ENCODE measurements around the gene NMBR. TPM values are rescaled to one million over a fixed set of nuclear protein-coding genes. Genes with fewer than 3 reads are reported as not detected.
A peak's percentile ranks its signal among the peaks of the same experiment; 100 is the strongest.
"Not testable (repeated sequence)": the region's sequence is repeated elsewhere in the genome, so short reads cannot be mapped to it uniquely, and the experiment has no call there.

Gene NMBR
- total RNA-seq, 1 donor from 2014 or later: 0.35 TPM

DNA sequence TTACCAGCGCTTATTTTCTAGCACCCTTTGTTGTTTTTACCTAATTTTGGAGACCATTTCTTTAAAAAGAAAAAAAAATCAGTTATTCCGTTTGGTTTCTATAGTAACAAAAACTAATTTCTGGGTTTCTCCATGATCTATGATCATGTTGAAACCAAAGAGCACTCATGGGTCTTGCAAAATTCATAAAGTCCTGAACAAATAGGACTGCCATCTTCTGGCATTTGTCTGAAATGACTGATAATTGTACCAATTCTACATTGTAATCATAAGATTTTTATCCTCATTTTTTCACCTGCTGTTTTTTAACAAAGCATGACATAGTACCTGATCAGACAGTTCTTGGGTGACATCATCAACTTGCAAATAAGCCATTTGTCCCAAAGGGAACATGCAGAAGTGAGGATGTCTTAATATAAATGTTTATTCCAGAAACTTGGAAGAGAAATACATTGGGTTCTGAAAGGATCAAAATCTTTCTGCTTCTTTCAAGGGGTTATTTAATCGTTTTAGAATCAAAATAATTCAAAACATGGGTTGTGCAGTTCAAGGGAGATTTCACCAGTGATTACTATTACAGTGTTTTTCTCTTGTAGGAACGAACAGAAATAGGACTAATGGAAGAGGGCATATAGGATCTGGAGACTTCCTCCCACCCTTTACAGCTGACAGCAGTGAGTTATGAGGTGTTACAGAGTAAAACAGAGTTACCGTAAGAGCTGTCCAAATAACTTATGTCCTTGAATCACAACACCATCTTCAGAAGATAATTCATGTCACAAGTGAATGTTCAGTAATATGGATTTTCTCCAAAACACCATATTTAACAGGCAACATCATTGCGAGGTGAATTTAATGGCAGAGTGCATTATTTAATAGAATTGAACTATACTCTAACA lies 101.3 kb downstream of the NMBR start:
- peak; percentile 20 for TF ChIP-seq CTCF (conservative IDR thresholded peaks at IDR 0.05)
- no peak for DNase-seq (ENCODE audit: low read depth, low spot score)
- Mint-ChIP-seq H3K4me3 (no peak overlapping the region), H3K36me3 (ENCODE audit: low read depth) (peaks cover 4% of the 10 kb centered on the region), H3K27me3 (ENCODE audit: low read depth) (no peaks in the 10 kb centered on the region), H3K9me3 (peaks cover 8% of the 10 kb centered on the region), H3K4me1 (no peaks in the 10 kb centered on the region), H3K27ac (ENCODE audit: unreplicated experiment) (no peak overlapping the region)

DNA sequence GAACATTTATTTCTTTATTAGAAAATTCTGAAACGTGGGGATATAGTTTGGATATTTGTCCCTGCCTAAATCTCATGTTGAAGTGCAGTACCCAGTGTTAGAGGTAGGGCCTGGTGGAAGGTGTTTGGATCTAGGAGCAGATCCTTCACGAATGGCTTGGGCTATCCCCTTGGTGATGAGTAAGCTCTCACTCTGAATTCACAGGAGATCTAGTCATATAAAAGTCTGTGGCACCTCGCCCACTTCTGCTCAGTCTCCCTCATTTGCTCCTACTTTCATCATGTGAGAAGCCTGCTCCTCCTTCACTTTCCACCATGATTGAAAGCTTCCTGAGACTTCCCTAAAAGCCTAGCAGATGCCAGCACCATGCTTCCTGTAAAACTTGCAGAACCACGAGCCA lies 111.0 kb downstream of the NMBR start:
- H3K4me1 Mint-ChIP-seq: no peaks in the 10 kb centered on the region

GRCh38 chr6:142031035-142031434 lies 115.9 kb downstream of the NMBR start:
- no peaks in the 10 kb centered on the region for H3K36me3 Mint-ChIP-seq (ENCODE audit: low read depth)
- no peaks in the 10 kb centered on the region for H3K4me1 Mint-ChIP-seq
- H3K4me3 Mint-ChIP-seq: no peak overlapping the region
- TF ChIP-seq CTCF (conservative IDR thresholded peaks at IDR 0.05): no peak
- H3K9me3 Mint-ChIP-seq: peaks cover 15% of the 10 kb centered on the region
- DNase-seq (ENCODE audit: low read depth, low spot score): no peak
- H3K27me3 Mint-ChIP-seq (ENCODE audit: low read depth): no peaks in the 10 kb centered on the region
- no peak overlapping the region for H3K27ac Mint-ChIP-seq (ENCODE audit: unreplicated experiment)

More for the DNA sequence above, 111.0 kb downstream of the NMBR start:
- H3K36me3 Mint-ChIP-seq (ENCODE audit: low read depth): no peaks in the 10 kb centered on the region
- no peak overlapping the region for H3K4me3 Mint-ChIP-seq
- no peaks in the 10 kb centered on the region for H3K27me3 Mint-ChIP-seq (ENCODE audit: low read depth)
- no peak for DNase-seq (ENCODE audit: low read depth, low spot score)
- TF ChIP-seq CTCF (conservative IDR thresholded peaks at IDR 0.05): no peak
- H3K9me3 Mint-ChIP-seq: peaks cover 10% of the 10 kb centered on the region
- no peak overlapping the region for H3K27ac Mint-ChIP-seq (ENCODE audit: unreplicated experiment)

GRCh38 chr6:142030115-142030619 lies 116.8 kb downstream of the NMBR start:
- no peaks in the 10 kb centered on the region for H3K27me3 Mint-ChIP-seq (ENCODE audit: low read depth)
- no peak for DNase-seq (ENCODE audit: low read depth, low spot score)
- no peak overlapping the region for H3K27ac Mint-ChIP-seq (ENCODE audit: unreplicated experiment)
- H3K36me3 Mint-ChIP-seq (ENCODE audit: low read depth): no peaks in the 10 kb centered on the region
- no peak for TF ChIP-seq CTCF (conservative IDR thresholded peaks at IDR 0.05)
- H3K9me3 Mint-ChIP-seq: peaks cover 14% of the 10 kb centered on the region
- no peaks in the 10 kb centered on the region for H3K4me1 Mint-ChIP-seq
- peak overlapping the region; percentile 63 for H3K4me3 Mint-ChIP-seq

DNA sequence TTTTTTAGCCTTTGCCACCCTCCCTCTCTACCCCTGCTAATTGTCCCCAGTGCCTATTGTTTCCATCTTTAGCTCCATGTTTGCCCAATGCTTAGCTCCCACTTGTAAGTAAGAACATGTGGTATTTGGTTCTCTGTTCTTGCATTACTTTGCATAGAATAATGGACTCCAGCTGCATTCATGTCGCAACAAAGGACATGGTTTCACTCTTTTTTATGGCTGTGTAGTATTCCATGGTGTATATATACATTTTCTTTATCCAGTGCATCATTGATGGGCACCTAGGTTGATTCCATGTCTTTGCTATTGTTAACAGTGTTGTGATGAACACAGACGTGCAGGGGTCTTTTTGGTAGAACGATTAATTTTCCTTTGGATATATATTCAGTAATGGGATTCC lies 118.4 kb downstream of the NMBR start:
- Mint-ChIP-seq H3K36me3 (ENCODE audit: low read depth) (no peaks in the 10 kb centered on the region), H3K27ac (ENCODE audit: unreplicated experiment) (no peak overlapping the region), H3K27me3 (ENCODE audit: low read depth) (no peaks in the 10 kb centered on the region), H3K4me3 (no peak overlapping the region), H3K9me3 (peaks cover 9% of the 10 kb centered on the region), H3K4me1 (no peaks in the 10 kb centered on the region)
- no peak for TF ChIP-seq CTCF (conservative IDR thresholded peaks at IDR 0.05)
- no peak for DNase-seq (ENCODE audit: low read depth, low spot score)

- not testable (repeated sequence) for H3K27ac Mint-ChIP-seq (ENCODE audit: unreplicated experiment); H3K4me3 Mint-ChIP-seq; H3K36me3 Mint-ChIP-seq (ENCODE audit: low read depth); H3K27me3 Mint-ChIP-seq (ENCODE audit: low read depth); DNase-seq (ENCODE audit: low read depth, low spot score); H3K9me3 Mint-ChIP-seq; H3K4me1 Mint-ChIP-seq
Observed at GRCh38 chr6:142027804-142028203, 119.1 kb downstream of the NMBR start.
